ENCODE data around the gene GEMIN7.

GEMIN7 gene

DNA sequence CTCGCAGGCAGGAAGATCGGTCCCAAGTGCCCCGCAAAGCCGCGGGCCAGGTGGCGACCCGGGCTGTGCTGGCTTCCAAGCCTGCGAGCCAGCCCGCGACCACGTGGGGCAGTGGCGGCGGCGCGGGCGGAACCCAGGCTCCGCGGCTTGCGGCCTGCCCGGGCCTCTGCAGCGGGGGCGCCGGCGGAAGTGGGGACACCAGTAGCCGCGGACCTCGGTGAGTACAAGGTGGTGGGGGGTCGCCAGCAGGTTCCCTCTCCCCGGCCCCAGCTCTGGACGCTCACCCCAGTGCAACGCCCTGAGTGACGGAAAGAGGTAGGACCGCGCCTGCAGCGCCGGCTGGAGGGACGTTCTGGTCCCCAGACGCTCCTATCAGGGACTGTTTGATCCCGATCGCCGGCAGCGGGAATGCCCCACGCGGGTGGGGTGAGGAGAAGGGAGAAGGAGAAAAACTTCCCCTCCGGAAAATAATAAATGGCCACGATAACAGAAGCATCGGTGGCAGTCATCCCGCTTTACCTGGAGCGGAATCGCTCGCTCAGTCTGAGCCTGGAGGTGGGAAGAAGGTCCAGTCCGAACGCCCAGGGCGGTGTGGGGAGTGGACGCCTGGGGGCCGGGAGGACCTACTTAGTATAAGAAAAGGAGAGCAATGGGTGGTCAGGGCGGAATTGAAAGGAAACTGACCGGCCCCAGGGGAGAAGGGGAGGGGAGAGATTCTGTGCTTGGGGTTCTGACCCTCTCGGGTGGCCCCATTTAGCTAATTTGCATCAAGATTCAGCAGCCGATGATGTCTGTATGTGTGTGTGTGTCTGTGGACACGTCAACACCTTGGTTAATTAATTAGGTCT is at the start of gene GEMIN7:
GEMIN7 (plus strand) TSS at position 198 of the 848 bp plus-strand sequence. CDS start 10,855 bp downstream, outside the sequence.
- POLR2A ChIA-PET, result interaction anchor here (0.6 to 1.9 kb wide), 2 partner anchors 13 to 30 kb away, joined by 5 to 8 read pairs; partner anchors contain the start of gene PPP1R37
- CTCF ChIA-PET, result interaction anchor here (0.9 to 2.0 kb wide), 6 partner anchors 10 to 126 kb away, joined by 3 to 11 read pairs (median 4); partner anchors contain the start of gene PPP1R37
- TF ChIP-seq, protein P1, sequence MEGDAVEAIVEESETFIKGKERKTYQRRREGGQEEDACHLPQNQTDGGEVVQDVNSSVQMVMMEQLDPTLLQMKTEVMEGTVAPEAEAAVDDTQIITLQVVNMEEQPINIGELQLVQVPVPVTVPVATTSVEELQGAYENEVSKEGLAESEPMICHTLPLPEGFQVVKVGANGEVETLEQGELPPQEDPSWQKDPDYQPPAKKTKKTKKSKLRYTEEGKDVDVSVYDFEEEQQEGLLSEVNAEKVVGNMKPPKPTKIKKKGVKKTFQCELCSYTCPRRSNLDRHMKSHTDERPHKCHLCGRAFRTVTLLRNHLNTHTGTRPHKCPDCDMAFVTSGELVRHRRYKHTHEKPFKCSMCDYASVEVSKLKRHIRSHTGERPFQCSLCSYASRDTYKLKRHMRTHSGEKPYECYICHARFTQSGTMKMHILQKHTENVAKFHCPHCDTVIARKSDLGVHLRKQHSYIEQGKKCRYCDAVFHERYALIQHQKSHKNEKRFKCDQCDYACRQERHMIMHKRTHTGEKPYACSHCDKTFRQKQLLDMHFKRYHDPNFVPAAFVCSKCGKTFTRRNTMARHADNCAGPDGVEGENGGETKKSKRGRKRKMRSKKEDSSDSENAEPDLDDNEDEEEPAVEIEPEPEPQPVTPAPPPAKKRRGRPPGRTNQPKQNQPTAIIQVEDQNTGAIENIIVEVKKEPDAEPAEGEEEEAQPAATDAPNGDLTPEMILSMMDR (IDR thresholded peaks at IDR 0.05; ENCODE audit: control extremely low read depth, extremely low read depth, low read depth, missing control alignments), result peak; percentile 7
- peak; percentile 82 for DNase-seq (ENCODE audit: extremely low spot score)

GRCh38 chr19:45030825-45031224 is 48.2 kb upstream of the GEMIN7 start:
- TF ChIP-seq, protein P1 (IDR thresholded peaks at IDR 0.05; ENCODE audit: control extremely low read depth, extremely low read depth, low read depth, missing control alignments), result no peak

DNA sequence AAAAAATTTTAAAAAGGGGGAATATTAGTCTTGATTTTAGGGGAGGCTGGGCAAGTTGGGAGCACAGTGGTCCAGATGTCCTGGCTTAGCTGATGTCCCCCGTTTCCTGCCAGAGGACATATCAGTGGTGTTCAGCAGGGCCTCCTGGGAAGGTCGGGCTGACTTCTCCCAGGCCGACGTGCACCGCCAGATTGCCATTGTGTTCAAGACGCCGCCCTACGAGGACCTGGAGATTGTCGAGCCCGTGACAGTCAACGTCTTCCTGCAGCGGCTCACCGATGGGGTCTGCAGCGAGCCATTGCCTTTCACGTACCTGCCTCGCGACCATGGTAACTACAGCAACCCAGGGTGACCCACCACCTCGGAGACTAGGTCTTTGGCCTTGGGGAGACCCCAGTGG is 46.6 kb upstream of the GEMIN7 start:
- ChIA-PET POLR2A (interaction anchor here (0.6 kb wide), 1 partner anchor 11 kb away, joined by 5 read pairs; no protein-coding TSS in a partner anchor), CTCF (interaction anchor here (1.3 kb wide), 1 partner anchor 15 kb away, joined by 3 read pairs; no protein-coding TSS in a partner anchor)
- DNase-seq (ENCODE audit: extremely low spot score), result no peak
- TF ChIP-seq, protein P1 (IDR thresholded peaks at IDR 0.05; ENCODE audit: control extremely low read depth, extremely low read depth, low read depth, missing control alignments), result no peak

More at GRCh38 chr19:45030825-45031224, 48.2 kb upstream of the GEMIN7 start:
- ChIA-PET CTCF (interaction anchor here (0.7 to 1.3 kb wide), 2 partner anchors 9 to 29 kb away, joined by 3 read pairs; no protein-coding TSS in a partner anchor), POLR2A (interaction anchor here (1.0 kb wide), 1 partner anchor 640 kb away, joined by 3 read pairs; no protein-coding TSS in a partner anchor)
- no peak for DNase-seq (ENCODE audit: extremely low spot score)

GRCh38 chr19:45035755-45036154 is 43.3 kb upstream of the GEMIN7 start:
- POLR2A ChIA-PET, result no interaction called here
- CTCF ChIA-PET, result no interaction called here

DNA sequence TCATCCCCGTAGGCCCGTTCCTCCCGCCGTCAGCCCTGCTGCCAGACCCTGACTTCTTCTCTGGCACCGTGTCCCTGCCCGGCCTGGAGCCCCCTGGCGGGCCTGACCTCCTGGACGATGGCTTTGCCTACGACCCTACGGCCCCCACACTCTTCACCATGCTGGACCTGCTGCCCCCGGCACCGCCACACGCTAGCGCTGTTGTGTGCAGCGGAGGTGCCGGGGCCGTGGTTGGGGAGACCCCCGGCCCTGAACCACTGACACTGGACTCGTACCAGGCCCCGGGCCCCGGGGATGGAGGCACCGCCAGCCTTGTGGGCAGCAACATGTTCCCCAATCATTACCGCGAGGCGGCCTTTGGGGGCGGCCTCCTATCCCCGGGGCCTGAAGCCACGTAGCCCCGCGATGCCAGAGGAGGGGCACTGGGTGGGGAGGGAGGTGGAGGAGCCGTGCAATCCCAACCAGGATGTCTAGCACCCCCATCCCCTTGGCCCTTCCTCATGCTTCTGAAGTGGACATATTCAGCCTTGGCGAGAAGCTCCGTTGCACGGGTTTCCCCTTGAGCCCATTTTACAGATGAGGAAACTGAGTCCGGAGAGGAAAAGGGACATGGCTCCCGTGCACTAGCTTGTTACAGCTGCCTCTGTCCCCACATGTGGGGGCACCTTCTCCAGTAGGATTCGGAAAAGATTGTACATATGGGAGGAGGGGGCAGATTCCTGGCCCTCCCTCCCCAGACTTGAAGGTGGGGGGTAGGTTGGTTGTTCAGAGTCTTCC is 41.5 kb upstream of the GEMIN7 start:
- no peak for DNase-seq (ENCODE audit: extremely low spot score)
- TF ChIP-seq, protein P1 (IDR thresholded peaks at IDR 0.05; ENCODE audit: control extremely low read depth, extremely low read depth, low read depth, missing control alignments), result no peak
- POLR2A ChIA-PET, result interaction anchor here (0.6 to 1.5 kb wide), 3 partner anchors 17 to 1260 kb away, joined by 3 to 15 read pairs (median 6); no protein-coding TSS in a partner anchor
- CTCF ChIA-PET, result interaction anchor here (1.2 to 10.4 kb wide), 4 partner anchors 22 to 134 kb away, joined by 4 to 120 read pairs (median 4); no protein-coding TSS in a partner anchor

More at GRCh38 chr19:45035755-45036154, 43.3 kb upstream of the GEMIN7 start:
- TF ChIP-seq, protein P1 (IDR thresholded peaks at IDR 0.05; ENCODE audit: control extremely low read depth, extremely low read depth, low read depth, missing control alignments), result no peak
- no peak for DNase-seq (ENCODE audit: extremely low spot score)
